T-helper 2 cell (primary cell): ENCODE measurements around the gene RBPJL.
"Not testable (repeated sequence)": the region's sequence is repeated elsewhere in the genome, so short reads cannot be mapped to it uniquely, and the experiment has no call there.

ENCODE experiments used
- DNase-seq, 5 experiments: peaks; one replicate each; pipeline versions ENCODE4 v3.0.0 to v3.0.0-alpha.2; 2012 to 2022

The RBPJL gene

GRCh38 chr20:45342855-45343531 lies 36.4 kb downstream of the RBPJL start:
- DNase-seq: no peak

- no peak for DNase-seq
These were observed 37.0 kb downstream of the RBPJL start for GRCh38 chr20:45343532-45344167.

- DNase-seq: no peak
These were observed 37.7 kb downstream of the RBPJL start for GRCh38 chr20:45344168-45344860.

- DNase-seq: no peak
These were observed 38.7 kb downstream of the RBPJL start for GRCh38 chr20:45345104-45345936.

GRCh38 chr20:45346291-45346718 lies 39.7 kb downstream of the RBPJL start:
- no peak for DNase-seq

GRCh38 chr20:45346851-45347250 lies 40.2 kb downstream of the RBPJL start:
- no peak for DNase-seq

GRCh38 chr20:45347297-45347935 lies 40.8 kb downstream of the RBPJL start:
- no peak for DNase-seq

GRCh38 chr20:45347936-45348778 lies 41.5 kb downstream of the RBPJL start, which contains the start of gene SDC4:
Gene SDC4, minus strand, starts transcription at chr20:45348424. Its CDS starts 40 bp downstream, at chr20:45348384.
- peak; percentile 44 to 69 (median 52) for DNase-seq

GRCh38 chr20:45350217-45350616 lies 43.6 kb downstream of the RBPJL start:
- no peak for DNase-seq

- DNase-seq: not testable (repeated sequence)
These were observed 44.2 kb downstream of the RBPJL start for GRCh38 chr20:45350795-45351194.

GRCh38 chr20:45352729-45353128 lies 46.1 kb downstream of the RBPJL start:
- no peak for DNase-seq

GRCh38 chr20:45353746-45354145 lies 47.1 kb downstream of the RBPJL start:
- DNase-seq: no peak

- peak in 1 of 5 experiments; percentile 24 for DNase-seq
These were observed 48.0 kb downstream of the RBPJL start for GRCh38 chr20:45354423-45355208.

- peak in 1 of 5 experiments; percentile 71 for DNase-seq
These were observed 48.8 kb downstream of the RBPJL start for GRCh38 chr20:45355209-45356084.

GRCh38 chr20:45358282-45359068 lies 51.8 kb downstream of the RBPJL start:
- no peak for DNase-seq

GRCh38 chr20:45359069-45359405 lies 52.4 kb downstream of the RBPJL start:
- no peak for DNase-seq

GRCh38 chr20:45359406-45360148 lies 52.9 kb downstream of the RBPJL start:
- DNase-seq: no peak

GRCh38 chr20:45361793-45362192 lies 55.2 kb downstream of the RBPJL start:
- no peak for DNase-seq
